Fibroblast of mammary gland (primary cell): ENCODE measurements around the gene RASGRP4.
"Not testable (repeated sequence)": the region's sequence is repeated elsewhere in the genome, so short reads cannot be mapped to it uniquely, and the experiment has no call there.

ENCODE experiments used
- DNase-seq: peaks from one replicate; pipeline ENCODE4 v3.0.0-alpha.2; 2010; ENCODE audit warnings: low read depth
- H3K4me3 ChIP-seq: 2 replicates; pipeline ENCODE4 v1.5.1; 2011; ENCODE audit warnings: low read depth, mild to moderate bottlenecking, low read length, moderate library complexity; ENCODE audit not compliant: control insufficient read depth
- CTCF ChIP-seq: conservative IDR thresholded peaks from 2 replicates; pipeline ENCODE4 v1.5.1; 2011; ENCODE audit warnings: low read depth, low read length, inconsistent platforms; ENCODE audit not compliant: control insufficient read depth, insufficient read depth

The RASGRP4 gene

GRCh38 chr19:38411041-38411712 is 14.8 kb downstream of the RASGRP4 start:
- no peak for DNase-seq
- TF ChIP-seq CTCF = no peak
- no peak overlapping the region for H3K4me3 ChIP-seq

- not testable (repeated sequence) for DNase-seq, H3K4me3 ChIP-seq
These were observed 15.6 kb downstream of the RASGRP4 start for GRCh38 chr19:38410407-38410806.

GRCh38 chr19:38409631-38410133 is 16.3 kb downstream of the RASGRP4 start:
- H3K4me3 ChIP-seq = no peak overlapping the region
- peak; percentile 75 for DNase-seq
- TF ChIP-seq CTCF = no peak

GRCh38 chr19:38405276-38405675 is 20.7 kb downstream of the RASGRP4 start:
- TF ChIP-seq CTCF = no peak
- DNase-seq = no peak
- H3K4me3 ChIP-seq = no peak overlapping the region

GRCh38 chr19:38404858-38405257 is 21.2 kb downstream of the RASGRP4 start:
- no peak overlapping the region for H3K4me3 ChIP-seq
- no peak for TF ChIP-seq CTCF
- DNase-seq = no peak

GRCh38 chr19:38402967-38403674 is 22.9 kb downstream of the RASGRP4 start, which contains the start of gene FAM98C:
Gene FAM98C (plus strand): TSS chr19:38403093. CDS start chr19:38403154, 61 bp downstream.
- peak within 1 kb of the TSS; percentile 75 for H3K4me3 ChIP-seq
- TF ChIP-seq CTCF = peak; percentile 51

GRCh38 chr19:38402623-38402966 is 23.4 kb downstream of the RASGRP4 start:
- peak overlapping the region; percentile 37 for H3K4me3 ChIP-seq
- TF ChIP-seq CTCF = no peak
- DNase-seq = no peak

More at GRCh38 chr19:38402967-38403674, 22.9 kb downstream of the RASGRP4 start, which contains the start of gene FAM98C:
- DNase-seq = peak; percentile 89
